NCI-H128 (cell line): ENCODE measurements around the gene PDIA5.
"Not testable (repeated sequence)": the region's sequence is repeated elsewhere in the genome, so short reads cannot be mapped to it uniquely, and the experiment has no call there.

Source experiments
- DNase-seq: peaks from one replicate; lab custom pipeline; 2025; ENCODE audit not compliant: unreplicated experiment; lab: John Stamatoyannopoulos, UW

PDIA5 gene

GRCh38 chr3:123090728-123091531 is 24.1 kb downstream of the PDIA5 start:
- peak; percentile 87 for DNase-seq

GRCh38 chr3:123092243-123092642 is 25.4 kb downstream of the PDIA5 start:
- no peak for DNase-seq

- DNase-seq, result no peak
These were observed 26.9 kb downstream of the PDIA5 start for GRCh38 chr3:123093696-123094095.

- no peak for DNase-seq
These were observed 27.9 kb downstream of the PDIA5 start for GRCh38 chr3:123094516-123095313.

GRCh38 chr3:123096126-123096525 is 29.3 kb downstream of the PDIA5 start:
- no peak for DNase-seq

DNA sequence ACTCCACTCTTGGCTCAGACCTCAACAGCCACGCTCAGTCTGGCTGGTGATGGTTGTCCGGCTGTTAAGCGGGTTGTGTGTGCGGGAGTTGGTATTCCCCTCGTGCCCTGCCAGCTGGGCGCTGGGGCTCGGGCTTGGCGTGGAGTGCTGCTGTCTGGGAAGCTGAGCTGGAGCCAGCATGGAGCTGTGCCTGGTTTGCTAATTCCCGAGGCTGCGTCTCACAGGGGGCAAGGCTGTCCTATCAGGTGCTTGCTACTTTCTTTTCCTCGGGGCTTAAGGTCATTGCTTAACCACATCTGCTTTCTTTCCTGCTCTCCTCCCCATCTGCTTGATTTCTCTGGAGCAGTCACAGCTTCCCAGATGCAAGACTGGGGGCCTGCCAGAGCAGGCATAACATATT is 29.9 kb downstream of the PDIA5 start:
- DNase-seq, result no peak

GRCh38 chr3:123098426-123099330 is 31.9 kb downstream of the PDIA5 start:
- no peak for DNase-seq

- no peak for DNase-seq
These were observed 32.7 kb downstream of the PDIA5 start for GRCh38 chr3:123099331-123100192.

DNA sequence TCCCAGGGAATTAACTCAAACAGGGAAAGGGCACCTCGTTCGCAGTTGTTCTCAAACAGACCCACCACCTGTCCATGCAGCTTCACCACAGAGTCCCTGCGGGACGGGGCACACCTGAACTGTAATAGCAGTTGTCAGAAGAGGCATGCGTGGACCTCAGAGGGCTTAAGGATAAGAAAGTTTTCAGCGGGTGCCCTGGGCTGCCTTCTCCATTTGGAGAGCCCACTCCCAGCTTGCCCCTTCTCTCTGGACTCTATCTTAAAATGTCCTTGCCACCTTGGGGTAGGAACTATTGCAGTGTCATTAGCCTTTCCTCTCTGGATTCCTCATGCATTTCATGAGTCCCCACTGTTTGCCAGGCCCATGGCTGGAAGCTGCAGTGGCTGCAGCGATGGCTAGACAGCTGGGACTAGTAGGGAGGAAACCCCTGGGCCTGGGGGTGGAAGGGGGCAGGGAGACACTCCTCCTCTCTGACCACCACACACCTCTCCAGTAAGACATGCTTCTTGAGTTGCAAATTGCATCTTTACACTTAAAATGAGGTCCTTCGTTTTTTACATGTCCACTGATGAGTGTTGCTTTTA is 33.5 kb downstream of the PDIA5 start:
- DNase-seq, result no peak

DNA sequence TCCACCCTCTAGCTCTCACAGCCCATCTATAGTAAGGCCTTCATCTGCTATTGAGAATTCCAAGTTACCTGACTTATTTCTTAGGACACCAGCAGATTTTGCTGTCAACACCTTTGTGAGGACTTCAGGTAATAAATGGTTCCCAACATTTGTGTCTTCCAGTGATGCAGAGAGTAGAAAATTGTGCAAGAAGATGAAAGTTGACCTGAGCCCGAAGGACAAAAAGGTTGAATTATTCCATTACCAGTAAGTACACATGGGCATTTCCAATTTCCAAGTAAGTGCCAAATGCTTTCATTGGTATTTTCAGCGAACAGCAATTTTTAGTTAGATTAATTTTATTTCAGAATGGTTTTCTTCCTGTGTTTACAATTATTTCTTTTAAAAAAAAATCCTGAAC is 35.4 kb downstream of the PDIA5 start:
- DNase-seq, result no peak

- no peak for DNase-seq
These were observed 36.0 kb downstream of the PDIA5 start for GRCh38 chr3:123102826-123103225.

DNA sequence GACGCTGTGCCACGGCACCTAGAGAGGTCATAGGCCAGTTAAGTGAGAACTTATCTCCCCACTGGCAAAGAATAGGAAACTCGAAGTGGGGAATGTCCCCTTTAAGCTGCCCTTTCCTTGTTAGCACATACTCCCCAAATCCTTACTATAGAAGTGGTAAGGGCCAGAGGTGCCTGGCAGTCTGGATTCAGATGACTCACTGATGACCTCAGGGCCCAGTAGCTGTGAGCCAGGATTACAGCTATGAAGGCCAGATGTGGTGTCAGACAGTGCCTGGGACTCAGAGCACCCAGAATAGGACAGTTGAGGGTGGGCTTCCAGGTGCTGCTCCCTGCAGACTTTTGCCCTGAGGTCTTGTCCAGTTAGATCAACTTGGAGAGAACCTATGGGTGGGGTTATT is 37.7 kb downstream of the PDIA5 start:
- no peak for DNase-seq

- DNase-seq, result no peak
These were observed 38.7 kb downstream of the PDIA5 start for GRCh38 chr3:123105201-123106189.

GRCh38 chr3:123110282-123110975 is 43.6 kb downstream of the PDIA5 start:
- no peak for DNase-seq

DNA sequence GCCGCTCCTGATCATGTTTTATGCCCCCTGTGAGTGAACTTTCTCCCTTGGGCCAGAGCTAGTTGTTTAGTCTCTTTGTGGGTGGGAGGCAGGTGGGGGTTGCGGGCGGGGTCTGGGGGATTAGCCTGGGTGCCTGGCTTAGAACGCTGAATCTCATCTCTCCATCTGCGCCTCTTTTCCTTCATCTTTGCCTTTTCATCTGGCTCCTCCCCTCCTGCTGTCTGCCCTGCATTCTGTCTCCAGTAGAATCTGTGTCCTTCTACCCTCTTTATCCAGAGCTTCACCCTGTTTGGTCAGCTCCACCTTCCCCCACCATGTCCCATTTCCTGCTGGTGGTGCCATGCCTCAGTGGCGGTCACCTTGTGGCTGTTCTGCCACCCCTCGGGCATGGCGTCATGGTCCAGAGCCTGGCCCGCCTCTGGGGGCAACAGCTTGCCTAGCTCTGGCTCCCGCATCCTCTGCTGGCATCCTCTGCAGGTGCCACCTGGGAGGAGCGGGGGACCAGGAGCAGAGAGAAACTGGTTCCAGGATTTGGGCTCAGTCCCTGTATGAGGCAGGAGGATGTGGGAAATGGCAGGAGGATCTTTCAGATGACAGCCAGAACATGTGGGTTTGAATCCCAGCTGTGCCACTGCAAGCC is 44.3 kb downstream of the PDIA5 start:
- DNase-seq, result no peak

DNA sequence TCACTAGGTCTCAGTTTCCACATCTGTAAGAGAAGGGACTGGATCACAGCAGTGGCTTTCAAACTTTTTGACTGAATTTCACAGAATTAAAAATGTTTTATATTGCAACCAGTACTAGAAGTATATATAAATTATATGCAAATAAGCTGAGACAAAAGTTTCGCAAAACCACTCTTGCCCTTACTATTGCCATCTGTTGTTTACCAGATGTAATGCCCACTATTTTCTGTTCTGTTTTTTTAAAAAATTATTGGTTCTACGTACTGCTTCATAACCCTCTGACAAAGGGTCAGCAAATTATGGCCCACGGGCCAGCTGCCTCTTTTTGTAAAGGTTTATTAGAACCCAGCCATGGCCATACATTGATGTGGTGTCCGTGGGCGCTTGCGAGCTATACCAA is 44.8 kb downstream of the PDIA5 start:
- no peak for DNase-seq

GRCh38 chr3:123112232-123112631 is 45.4 kb downstream of the PDIA5 start:
- no peak for DNase-seq

DNA sequence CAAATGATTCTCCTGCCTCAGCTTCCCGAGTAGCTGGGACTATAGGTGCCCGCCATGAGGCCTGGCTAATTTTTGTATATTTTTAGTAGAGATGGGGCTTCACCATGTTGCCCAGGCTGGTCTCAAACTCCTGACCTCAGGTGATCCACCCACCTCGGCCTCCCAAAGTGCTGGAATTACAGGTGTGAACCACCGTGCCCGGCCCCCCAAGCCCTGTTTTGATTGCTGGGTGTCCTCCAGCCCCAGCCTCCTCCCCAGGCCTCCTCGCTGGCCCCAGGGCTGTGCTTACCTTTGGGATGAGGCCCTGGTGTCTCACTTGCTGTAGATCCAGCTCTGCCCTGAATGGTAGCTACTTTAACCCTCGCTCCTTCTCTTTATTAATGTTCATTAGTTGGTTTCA is 45.8 kb downstream of the PDIA5 start:
- DNase-seq, result not testable (repeated sequence)
